HG03196 (cell line): ENCODE results near the gene DNLZ.
"Not testable (repeated sequence)": the region's sequence is repeated elsewhere in the genome, so short reads cannot be mapped to it uniquely, and the experiment has no call there.

ENCODE experiments used
- ATAC-seq: cut with Tn5 transposase; IDR thresholded peaks from one replicate; pipeline ENCODE4 v1.9.1; 2021; ENCODE audit not compliant: unreplicated experiment

DNLZ gene

DNA sequence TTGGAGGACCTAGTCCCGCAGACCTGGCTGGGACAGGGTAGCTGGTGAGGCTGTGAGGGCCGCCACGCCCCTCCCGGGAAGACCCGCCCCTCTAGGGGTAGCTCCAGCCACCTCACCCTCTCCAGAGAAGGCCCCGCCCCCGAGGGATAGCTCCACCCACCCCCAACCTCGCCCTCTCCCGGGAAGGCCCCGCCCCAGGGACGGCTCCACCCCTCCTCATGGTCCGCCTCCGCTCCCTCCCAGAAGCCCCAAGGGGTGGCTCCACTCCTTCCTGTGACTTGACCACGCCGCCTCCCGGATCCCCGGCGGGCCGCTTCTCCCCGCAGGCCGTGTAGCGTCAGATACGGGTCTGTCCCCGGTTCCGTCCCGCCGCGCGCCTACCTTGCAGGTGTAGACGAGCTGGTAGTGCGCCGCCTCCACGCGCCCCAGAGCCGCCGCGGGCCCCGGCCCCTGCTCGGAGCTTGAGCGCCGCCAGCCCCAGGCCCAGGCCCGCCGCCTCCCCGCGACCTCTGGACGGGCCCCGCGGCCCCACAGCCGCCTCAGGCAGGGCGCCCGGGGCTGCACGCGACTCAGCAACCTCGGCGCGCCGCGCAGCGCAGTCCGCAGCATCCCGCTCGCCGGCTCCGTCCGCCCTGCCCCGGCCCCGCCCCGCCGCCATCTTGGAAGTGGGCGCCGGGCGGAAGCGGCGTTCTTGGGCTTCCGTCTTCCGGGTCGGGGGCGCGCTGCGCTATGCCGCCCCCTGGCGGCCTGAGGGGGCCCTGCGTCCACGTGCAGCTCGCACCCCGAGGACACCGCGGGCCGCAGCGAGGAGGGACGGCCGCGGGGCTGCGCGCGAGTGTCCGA is at the start of gene DNLZ:
Gene DNLZ (minus strand): TSS at position 639 of the 843 bp plus-strand sequence. CDS start 30 bp downstream, at position 609.
- ATAC-seq: peak; percentile 67

DNA sequence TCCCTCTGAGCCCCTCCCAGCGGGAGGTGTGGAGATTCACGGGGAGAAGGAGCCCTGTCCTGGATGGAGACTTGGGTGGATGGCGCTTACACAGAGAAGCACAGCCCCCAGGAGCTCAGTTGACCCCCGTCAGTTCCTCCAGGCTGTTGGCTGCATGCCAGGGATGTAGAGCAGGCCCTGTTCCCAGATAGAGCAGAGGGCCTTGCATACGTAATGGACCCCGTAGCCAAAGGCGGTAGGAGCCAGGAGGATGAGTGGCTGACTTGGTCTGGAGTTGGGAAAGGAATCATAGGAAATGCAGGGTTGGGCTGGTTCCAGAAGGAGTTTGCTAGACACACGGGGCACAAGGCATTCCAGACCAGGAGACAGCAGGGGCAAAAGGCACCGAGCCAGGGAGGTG is 49.4 kb upstream of the DNLZ start:
- ATAC-seq: no peak

DNA sequence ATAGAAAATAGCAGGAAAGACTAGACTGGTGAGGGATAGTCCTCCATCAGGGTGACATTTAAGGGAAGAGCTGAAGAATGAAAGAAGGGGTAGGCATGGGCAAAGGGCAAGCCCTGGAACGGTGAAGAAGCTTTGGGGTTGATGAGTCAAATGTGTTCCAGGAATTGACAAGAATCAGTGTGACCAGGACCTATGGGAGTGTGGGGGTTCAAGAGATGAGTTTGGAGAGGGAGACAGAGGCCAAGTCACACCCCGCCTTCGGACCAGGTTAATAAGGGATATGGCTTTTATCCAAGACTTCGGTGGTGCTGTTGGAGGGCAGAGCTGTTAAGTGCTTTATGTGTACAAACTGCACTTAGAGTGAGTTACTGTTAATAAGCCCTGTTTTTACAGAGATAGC is 47.8 kb upstream of the DNLZ start:
- ATAC-seq: no peak

DNA sequence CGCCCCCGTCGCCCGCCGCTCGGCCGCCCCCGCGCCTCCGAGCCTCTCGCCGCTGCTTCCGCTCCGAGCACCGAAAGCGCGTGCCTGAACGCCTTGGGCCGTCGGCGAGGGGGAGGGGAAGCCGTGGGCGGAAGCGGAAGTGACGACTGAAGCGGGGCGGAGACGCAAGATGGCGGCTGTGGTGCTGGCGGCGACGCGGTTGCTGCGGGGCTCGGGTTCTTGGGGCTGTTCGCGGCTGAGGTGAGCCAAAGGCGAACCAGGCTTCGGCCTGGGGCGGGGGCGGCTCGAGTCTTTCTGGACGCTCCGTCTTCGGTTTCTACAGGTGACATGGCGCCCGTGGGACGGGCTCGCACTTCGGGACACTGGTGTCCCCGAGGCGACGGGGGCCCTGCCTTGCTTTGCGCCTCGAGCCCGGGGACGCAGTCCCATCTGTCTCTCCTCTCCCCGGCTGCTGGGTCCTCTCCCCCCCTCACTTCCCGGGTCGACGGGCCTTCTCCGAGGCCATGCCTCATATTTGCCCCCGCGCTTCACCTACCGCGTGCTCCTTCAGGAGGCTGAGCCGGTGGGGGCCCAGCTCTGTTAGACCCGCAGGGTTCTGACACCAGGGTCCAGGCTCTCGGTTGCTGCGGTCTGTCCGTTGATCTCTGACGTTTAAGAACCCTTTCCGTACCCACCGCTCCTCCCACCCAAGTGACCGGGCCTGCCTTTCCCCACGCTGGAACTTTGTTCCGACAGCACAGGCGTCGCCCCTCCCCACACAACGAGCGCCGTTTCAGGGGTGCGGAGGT is 47.1 kb upstream of the DNLZ start, which contains the start of the genes ENTR1 and PMPCA:
Gene ENTR1 (minus strand): TSS at position 115 of the 788 bp plus-strand sequence. CDS start 217 bp downstream, outside the sequence.
Gene PMPCA (plus strand): TSS at position 159 of the 788 bp plus-strand sequence. CDS start 11 bp downstream, at position 170.
- peak; percentile 70 for ATAC-seq

DNA sequence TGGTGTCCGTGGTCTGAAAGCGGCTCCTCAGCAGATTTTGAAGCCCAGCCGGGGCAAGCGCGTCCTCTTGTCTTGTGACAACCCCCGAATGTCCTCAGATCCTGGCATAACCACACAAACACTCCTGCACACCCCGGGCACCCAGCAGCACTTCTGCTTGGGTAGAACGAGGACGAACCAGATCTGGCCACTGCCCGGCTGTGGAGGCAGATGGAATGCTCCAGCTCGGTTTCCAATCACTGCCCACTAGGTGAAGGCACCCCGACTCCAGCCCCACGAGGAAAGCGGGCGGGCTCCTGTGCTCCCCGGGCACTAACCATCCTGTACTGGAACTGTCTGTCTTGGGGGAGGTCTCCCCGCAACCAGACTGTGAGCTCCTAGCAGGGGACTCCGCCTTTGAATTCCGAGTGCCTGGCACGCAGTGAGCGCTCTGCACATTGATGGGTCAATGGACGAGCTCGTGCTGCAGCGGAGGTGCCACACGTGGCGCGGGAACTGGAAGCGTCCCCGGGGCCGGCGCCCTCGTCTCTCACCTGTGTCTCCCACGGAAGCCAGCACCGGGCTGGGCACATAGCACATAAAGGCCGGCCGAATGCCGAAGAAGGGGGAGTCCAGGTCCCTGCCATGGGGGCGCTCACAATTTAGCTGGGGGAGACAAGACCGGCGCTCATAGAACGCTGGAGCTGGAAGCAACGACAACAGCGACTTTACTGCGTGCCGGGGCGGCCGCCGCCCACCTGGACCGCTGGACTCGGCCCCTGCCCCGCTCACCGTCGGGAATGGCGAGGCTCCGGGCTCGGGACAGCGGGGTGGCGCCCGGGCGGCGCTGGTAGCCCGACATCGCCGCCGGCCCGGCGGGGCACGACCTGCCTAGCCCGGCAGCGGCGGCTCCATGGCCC is 46.3 kb upstream of the DNLZ start:
- peak; percentile 31 for ATAC-seq

DNA sequence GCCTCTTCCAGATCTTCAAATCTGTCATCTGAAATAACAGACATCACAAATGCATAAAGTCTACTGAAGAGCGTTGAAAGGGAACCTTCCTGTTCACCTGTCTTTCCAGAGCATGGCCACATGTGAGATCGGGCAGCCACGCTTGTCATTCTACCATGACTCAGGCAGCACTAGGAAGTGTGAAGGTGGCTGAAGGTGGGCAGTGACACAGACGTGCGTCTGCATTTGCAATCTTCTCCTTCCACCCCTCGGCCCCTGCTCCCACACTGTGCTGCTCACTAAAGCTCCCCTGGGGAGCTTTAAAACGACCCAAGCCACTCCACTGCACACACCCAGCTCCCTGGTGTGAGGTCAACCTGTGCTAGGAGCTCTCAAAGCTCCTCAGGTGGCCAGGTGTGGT is 44.4 kb upstream of the DNLZ start:
- no peak for ATAC-seq

DNA sequence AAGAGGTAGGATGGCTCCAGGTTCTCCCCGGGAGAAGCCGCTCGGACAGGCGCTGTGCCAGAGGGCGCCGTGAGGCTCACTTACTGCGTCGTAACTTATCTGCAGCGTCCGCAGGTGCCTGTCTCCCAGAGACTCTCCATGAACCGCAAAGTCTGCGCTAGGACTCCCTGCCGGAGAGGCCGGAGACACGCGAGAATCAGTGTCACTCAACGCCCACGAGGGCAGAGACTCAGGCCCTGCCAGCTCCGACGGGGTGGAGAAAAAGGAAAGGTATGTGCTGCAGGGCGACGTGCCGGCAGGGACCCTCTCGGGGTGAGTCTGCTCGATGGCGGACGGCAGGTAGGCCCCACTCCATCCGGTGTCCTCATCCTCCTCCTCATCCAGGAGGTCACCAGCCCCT is 43.5 kb upstream of the DNLZ start:
- not testable (repeated sequence) for ATAC-seq

DNA sequence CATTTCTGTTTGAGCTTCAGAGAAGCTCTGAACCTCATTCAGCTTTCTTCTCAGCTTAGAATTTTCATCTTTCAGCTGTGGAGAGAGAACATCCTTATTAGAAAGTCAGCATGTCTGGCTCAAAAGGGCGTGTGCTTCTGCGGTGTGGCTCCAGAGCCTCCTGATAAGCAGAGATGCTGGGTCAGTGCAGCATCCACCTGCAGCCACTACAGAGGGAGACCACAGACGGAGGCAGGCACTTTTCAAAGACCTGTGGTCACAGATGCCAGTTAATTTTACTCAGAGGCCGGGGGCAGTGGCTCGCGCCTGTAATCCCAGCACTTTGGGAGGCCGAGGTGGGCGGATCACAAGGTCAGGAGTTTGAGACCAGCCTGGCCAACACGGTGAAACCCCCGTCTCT is 42.4 kb upstream of the DNLZ start:
- not testable (repeated sequence) for ATAC-seq

DNA sequence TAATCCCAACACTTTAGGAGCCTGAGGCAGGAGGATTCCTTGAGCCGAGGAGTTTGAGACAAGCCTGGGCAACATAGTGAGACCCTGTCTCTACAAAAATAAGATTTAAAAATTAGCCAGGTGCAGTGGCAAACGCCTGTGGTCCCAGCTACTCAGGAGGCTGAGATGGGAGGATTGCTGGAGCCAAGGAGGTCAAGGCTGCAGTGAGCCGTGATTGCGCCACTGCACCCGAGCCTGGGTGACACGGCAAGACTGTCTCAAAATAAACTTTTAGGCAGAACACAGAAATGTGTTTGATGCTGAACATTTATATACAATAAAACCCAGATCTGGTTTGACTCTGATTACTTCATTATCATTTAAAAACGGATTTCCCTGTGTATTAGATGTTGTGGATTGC is 41.9 kb upstream of the DNLZ start:
- ATAC-seq: no peak

DNA sequence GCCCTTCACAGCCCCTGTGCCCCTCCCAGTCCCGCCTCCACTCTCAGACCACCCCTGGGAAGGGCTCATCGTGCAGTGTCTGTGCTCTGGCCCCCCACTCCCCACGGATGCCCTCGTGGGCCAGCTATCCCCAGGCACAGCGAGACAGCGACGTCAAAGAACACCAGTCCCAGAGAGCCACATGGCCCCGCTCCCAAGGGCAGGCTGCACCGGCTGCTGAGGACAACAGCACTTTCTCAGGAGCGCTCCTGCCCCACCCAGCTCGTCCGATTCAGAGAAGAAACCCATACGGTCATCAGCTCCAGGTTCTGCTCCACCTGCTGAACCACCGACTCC is 41.2 kb upstream of the DNLZ start:
- ATAC-seq: no peak

GRCh38 chr9:136403915-136404800 is 40.6 kb upstream of the DNLZ start:
- no peak for ATAC-seq

GRCh38 chr9:136403538-136403914 is 40.0 kb upstream of the DNLZ start:
- no peak for ATAC-seq

- ATAC-seq: no peak
These were observed 38.5 kb upstream of the DNLZ start for GRCh38 chr9:136402067-136402466.

GRCh38 chr9:136401173-136401922 is 37.8 kb upstream of the DNLZ start:
- no peak for ATAC-seq

- ATAC-seq: peak; percentile 55
These were observed 36.7 kb upstream of the DNLZ start, which contains the start of gene SNAPC4 for GRCh38 chr9:136400038-136400834. TSS of gene SNAPC4 (minus strand) at chr9:136400170. CDS start at chr9:136398428, 1,742 bp downstream.

DNA sequence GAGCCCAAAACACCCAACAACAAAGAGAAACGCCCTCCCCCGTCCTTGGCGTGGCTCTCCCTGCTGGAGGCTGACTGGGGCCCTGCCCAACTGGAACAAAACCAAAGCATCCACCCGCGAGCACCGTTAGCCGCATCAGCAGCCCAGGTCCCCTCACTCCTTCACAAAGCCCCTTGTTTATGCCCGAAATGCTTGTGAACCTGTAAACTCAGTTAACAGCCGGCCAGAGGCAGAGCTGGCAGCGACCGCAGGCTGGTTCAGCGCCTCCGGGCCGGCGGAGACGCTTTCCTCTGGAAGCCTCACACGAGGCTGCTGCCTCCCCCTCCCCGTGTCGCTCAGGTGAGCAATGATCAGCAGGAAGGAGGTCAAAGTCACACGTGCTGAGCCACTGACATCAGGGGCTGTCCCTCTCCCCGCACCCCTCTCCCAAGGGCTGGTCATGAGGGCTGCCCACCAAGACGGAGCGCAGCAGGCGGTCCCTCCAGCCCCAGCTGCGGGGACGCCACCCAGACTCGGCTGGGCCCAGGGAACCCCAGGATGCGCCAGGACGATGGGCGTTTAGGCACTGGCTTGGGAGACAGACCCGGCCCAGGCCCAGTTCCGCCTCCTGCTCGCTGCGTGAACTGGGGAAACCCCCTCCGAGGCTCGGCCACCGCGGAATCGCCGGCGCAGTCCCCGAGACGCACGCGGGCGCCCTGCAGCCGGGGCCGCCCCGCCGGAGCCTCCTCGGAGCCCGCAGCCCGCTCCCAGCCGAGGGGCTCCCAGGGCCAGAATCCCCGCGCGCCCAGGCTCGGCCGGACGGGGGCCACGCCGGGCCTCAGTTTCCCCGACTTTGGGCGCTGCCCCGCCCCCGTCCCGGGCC is 35.9 kb upstream of the DNLZ start:
- peak; percentile 31 for ATAC-seq

DNA sequence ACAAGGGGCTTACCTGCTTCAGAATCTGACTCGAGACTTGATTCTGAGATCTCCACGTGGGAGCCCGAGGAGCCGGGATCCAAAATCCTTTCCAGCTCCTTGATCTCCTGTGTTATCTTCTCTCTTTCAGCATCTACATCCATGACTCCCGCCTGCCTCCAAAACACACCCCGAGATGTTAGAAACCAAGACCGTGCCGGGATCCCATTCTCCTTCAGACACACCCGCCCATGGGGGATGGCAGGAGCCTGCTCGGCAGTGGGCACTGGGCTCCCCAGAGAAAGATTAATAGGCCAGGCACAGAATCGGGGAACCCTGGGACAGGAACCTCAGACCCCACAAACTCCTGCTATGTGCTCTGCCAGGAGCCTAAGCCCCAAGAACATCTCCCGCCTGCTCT is 34.7 kb upstream of the DNLZ start:
- ATAC-seq: no peak
